GM18873 (cell line): ENCODE data around the gene RXRA.

ENCODE experiments used
- ATAC-seq: cut with Tn5 transposase; IDR thresholded peaks from one replicate; pipeline ENCODE4 v1.9.1; 2021; ENCODE audit warnings: mild to moderate bottlenecking, moderate library complexity, moderate number of reproducible peaks; ENCODE audit not compliant: unreplicated experiment, low FRiP score

Gene RXRA

GRCh38 chr9:134455934-134456755 is 129.9 kb downstream of the RXRA start:
- no peak for ATAC-seq

- no peak for ATAC-seq
Observed at GRCh38 chr9:134456756-134457305, 130.6 kb downstream of the RXRA start.

- ATAC-seq, result no peak
Observed at GRCh38 chr9:134457321-134458206, 131.3 kb downstream of the RXRA start.

GRCh38 chr9:134458207-134459108 is 132.2 kb downstream of the RXRA start:
- no peak for ATAC-seq

- no peak for ATAC-seq
Observed at GRCh38 chr9:134459164-134459563, 132.9 kb downstream of the RXRA start.

- ATAC-seq, result no peak
Observed at GRCh38 chr9:134459573-134459972, 133.3 kb downstream of the RXRA start.

GRCh38 chr9:134460206-134460605 is 134.0 kb downstream of the RXRA start:
- ATAC-seq, result no peak

GRCh38 chr9:134460896-134461295 is 134.6 kb downstream of the RXRA start:
- no peak for ATAC-seq

- no peak for ATAC-seq
Observed at GRCh38 chr9:134461426-134461982, 135.2 kb downstream of the RXRA start.

- no peak for ATAC-seq
Observed at GRCh38 chr9:134462318-134462717, 136.1 kb downstream of the RXRA start.

- no peak for ATAC-seq
Observed at GRCh38 chr9:134463280-134463679, 137.0 kb downstream of the RXRA start.

GRCh38 chr9:134466869-134467616 is 140.8 kb downstream of the RXRA start:
- ATAC-seq, result no peak

- no peak for ATAC-seq
Observed at GRCh38 chr9:134468358-134468757, 142.1 kb downstream of the RXRA start.

- ATAC-seq, result no peak
Observed at GRCh38 chr9:134469041-134469875, 143.0 kb downstream of the RXRA start.

- no peak for ATAC-seq
Observed at GRCh38 chr9:134472256-134472655, 146.0 kb downstream of the RXRA start.

GRCh38 chr9:134473141-134474054 is 147.1 kb downstream of the RXRA start:
- no peak for ATAC-seq

- no peak for ATAC-seq
Observed at GRCh38 chr9:134474055-134474370, 147.8 kb downstream of the RXRA start.
